GM10847 (cell line): ENCODE data around the gene ACER3.

Experiments used
- POLR2A ChIP-seq: IDR thresholded peaks from 2 replicates; pipeline ENCODE4 v1.6.1; 2011; ENCODE audit not compliant: insufficient read length; ENCODE audit errors: extremely low read depth

Gene ACER3

GRCh38 chr11:77052518-77052917 is 191.8 kb downstream of the ACER3 start:
- TF ChIP-seq POLR2A = no peak

GRCh38 chr11:77053217-77054015 is 192.7 kb downstream of the ACER3 start:
- no peak for TF ChIP-seq POLR2A

GRCh38 chr11:77054084-77054483 is 193.4 kb downstream of the ACER3 start:
- no peak for TF ChIP-seq POLR2A

GRCh38 chr11:77055101-77055561 is 194.4 kb downstream of the ACER3 start:
- no peak for TF ChIP-seq POLR2A

GRCh38 chr11:77055913-77056312 is 195.2 kb downstream of the ACER3 start:
- TF ChIP-seq POLR2A = no peak

- TF ChIP-seq POLR2A = no peak
Measured at GRCh38 chr11:77056814-77057402, 196.2 kb downstream of the ACER3 start.

- TF ChIP-seq POLR2A = no peak
Measured at GRCh38 chr11:77057938-77058474, 197.3 kb downstream of the ACER3 start.

GRCh38 chr11:77058900-77059299 is 198.2 kb downstream of the ACER3 start:
- TF ChIP-seq POLR2A = no peak

- no peak for TF ChIP-seq POLR2A
Measured at GRCh38 chr11:77059806-77060205, 199.1 kb downstream of the ACER3 start.

GRCh38 chr11:77060234-77060633 is 199.5 kb downstream of the ACER3 start:
- no peak for TF ChIP-seq POLR2A

GRCh38 chr11:77062924-77063323 is 202.2 kb downstream of the ACER3 start:
- TF ChIP-seq POLR2A = no peak

GRCh38 chr11:77063407-77063806 is 202.7 kb downstream of the ACER3 start:
- TF ChIP-seq POLR2A = no peak

GRCh38 chr11:77063861-77064260 is 203.1 kb downstream of the ACER3 start:
- no peak for TF ChIP-seq POLR2A

- no peak for TF ChIP-seq POLR2A
Measured at GRCh38 chr11:77064648-77065217, 204.0 kb downstream of the ACER3 start.

- no peak for TF ChIP-seq POLR2A
Measured at GRCh38 chr11:77065878-77066228, 205.1 kb downstream of the ACER3 start.
